Hepatocyte (in vitro differentiated cells): ENCODE measurements around the gene ENPP4.
"Not testable (repeated sequence)": the region's sequence is repeated elsewhere in the genome, so short reads cannot be mapped to it uniquely, and the experiment has no call there.

Experiments
- CTCF ChIP-seq: fragments of 200-600 bp; sonication (generic); IDR thresholded peaks from 2 replicates; pipeline ENCODE4 v1.5.1; 2016; ENCODE audit warnings: antibody characterized with exemption, mild to moderate bottlenecking; ENCODE audit not compliant: poor library complexity
- EZH2 ChIP-seq: fragments of 200-600 bp; sonication (generic); IDR thresholded peaks from 2 replicates; pipeline ENCODE4 v1.6.1; 2016; ENCODE audit warnings: antibody characterized with exemption, mild to moderate bottlenecking, borderline replicate concordance
- EZH2phosphoT487 ChIP-seq: fragments of 200-600 bp; sonication (generic); IDR thresholded peaks from one replicate; pipeline ENCODE4 v1.6.1; 2018; ENCODE audit warnings: antibody characterized with exemption, mild to moderate bottlenecking, low read depth, moderate library complexity; ENCODE audit not compliant: unreplicated experiment, severe bottlenecking

- not testable (repeated sequence) for TF ChIP-seq CTCF, EZH2, EZH2phosphoT487
Measured at GRCh38 chr6:46119679-46120078, 10.1 kb upstream of the ENPP4 start.
